GM18498 (cell line): Measurements from ENCODE around the gene PTPN1.
"Not testable (repeated sequence)": the region's sequence is repeated elsewhere in the genome, so short reads cannot be mapped to it uniquely, and the experiment has no call there.

Source experiments
- ATAC-seq: cut with Tn5 transposase; IDR thresholded peaks from one replicate; pipeline ENCODE4 v1.9.1; 2021; ENCODE audit warnings: mild to moderate bottlenecking, moderate library complexity; ENCODE audit not compliant: unreplicated experiment

PTPN1 gene

DNA sequence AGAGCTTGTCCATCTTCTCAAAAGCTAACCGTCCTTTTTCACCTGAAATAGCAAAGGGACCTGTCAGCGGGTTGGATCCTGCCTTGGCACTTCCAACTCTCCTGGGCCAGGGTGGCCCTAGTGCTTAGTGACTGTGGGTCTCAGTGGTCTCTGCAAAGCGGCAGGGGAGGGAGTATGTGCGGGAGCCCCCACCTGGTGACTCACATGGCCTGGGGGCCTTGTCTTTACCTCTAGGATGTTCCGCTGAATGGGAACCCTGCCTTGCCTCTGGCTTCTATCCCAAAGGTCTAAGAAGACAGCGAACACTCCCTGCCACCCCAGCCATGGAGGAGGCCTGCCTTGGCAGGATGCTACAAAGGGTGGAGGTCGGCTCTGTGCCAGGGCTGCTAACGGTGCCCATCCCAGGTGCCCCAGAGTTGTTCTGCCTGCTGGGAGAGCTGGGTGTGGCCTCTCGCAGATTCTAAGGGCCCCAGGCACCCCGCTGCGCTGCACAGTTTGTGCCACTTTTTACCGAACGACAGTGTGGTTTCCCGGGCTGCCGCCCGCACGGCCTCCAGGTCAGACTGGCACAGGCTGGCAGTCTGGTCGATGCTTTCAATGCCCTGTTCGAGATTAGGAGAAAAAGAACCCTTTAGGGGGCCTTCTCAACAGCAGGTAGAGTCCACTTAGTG is 77.2 kb downstream of the PTPN1 start:
- ATAC-seq, result no peak

DNA sequence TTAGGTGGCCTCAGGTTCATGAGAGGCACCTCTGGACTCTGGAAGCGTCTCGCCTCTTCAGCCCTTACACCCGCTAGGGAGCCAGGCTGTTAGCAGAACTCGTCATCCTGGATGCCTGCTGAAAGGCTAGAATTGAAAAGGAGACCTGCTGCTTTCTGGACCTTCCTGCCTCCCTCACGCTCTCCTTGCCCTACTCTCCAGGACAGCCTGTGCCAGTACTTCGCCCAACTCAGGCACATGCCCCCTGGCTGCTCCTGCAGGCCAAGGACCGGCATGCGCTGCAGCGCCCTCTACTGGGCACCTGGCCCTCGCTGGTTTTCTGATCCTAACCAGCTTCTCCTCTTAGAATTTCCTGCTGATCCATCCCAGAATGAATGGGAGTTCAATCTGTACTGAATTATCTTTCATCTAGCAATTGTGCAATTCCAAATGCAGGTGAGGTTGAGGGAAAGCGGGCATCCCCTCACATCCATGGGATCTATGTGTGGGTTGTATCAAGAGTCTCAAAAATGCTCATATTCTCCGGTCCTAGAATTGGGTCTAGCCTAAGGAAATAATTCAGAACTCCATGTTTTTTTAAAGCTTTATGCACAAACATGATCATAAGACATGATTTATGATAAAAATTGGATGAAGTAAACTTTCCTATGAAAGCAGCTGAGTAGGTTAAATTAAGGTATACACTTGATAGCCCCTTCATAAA is 78.0 kb downstream of the PTPN1 start:
- no peak for ATAC-seq

DNA sequence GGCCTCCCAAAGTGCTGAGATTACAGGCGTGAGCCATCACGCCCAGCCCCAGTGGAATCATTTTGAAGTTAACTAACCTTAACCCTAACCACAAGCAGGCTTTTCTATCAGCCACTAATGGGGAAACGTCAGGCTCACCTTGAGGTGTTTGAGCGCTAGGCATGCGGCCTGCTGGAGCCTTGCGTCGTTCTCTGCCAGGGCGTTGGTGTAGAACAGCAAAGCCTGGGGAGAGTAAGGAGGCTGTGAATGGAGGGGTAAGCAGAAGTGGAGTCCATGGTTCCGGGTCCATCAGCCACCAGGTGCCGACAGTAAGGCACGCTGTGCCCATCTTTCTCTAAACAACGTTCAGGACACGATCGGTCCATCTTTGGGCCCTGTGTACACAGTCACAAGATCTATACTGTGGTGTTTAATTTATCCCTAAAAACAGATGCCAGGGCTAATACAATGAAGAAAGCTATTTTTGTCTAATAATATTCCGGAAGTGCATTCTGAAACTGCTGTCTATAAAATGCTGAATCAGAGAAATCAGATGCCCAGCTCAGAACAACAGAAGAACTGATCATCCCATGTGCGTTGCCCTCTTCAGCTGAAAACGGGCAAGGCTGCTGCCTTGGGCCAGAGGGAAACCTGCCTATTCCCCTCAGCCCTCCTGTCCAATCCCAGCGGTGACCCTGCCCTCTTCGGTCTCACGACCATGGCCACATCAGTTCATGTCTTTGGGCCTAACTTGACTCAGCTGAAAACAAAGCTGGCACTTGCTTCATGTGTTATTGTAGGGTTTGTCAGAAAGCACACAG is 79.6 kb downstream of the PTPN1 start:
- ATAC-seq, result no peak

DNA sequence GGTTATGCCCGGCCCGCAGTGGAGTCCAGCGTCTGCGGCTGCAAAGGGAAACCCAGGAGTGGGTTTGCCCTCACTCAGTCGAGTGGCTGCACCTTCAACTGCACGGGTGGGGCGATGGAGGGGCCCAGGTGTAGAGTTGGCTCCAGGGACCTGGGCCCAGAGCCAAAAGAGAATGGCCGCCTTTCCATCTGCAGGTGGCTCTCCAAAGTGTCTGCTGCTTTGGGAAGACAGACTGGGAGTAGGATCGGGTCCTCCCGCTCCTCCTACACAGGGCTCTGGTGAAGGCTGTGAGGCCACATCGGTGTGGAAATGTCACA is 80.1 kb downstream of the PTPN1 start:
- no peak for ATAC-seq

DNA sequence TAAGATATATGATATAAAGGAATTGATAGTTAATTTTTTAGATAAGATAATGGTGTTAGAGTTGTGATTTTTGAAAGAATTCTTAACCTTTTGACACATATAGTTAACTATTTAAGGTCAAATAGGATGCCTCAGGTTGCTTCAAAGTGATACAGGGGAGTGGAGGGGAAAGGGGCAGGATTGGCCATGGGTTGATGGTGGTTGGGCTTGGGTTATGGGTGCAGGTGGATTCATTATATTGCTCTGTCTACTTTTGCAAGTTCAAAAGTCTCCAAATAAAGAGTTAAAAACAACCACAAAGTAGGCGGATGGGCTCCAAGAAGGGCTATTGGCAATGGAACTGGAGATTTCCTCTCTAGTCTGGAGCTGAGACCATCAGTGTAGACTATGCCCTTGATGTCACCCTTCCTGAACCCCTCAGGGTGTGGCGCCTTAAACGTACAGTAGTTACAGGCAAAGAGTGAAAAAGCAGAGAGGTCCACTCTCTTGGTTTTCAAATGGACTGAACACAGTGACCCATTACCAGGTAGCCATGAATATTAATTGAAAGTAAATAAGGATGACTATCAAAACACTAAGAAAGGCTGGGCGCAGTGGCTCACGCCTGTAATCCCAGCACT is 81.2 kb downstream of the PTPN1 start:
- ATAC-seq, result no peak

DNA sequence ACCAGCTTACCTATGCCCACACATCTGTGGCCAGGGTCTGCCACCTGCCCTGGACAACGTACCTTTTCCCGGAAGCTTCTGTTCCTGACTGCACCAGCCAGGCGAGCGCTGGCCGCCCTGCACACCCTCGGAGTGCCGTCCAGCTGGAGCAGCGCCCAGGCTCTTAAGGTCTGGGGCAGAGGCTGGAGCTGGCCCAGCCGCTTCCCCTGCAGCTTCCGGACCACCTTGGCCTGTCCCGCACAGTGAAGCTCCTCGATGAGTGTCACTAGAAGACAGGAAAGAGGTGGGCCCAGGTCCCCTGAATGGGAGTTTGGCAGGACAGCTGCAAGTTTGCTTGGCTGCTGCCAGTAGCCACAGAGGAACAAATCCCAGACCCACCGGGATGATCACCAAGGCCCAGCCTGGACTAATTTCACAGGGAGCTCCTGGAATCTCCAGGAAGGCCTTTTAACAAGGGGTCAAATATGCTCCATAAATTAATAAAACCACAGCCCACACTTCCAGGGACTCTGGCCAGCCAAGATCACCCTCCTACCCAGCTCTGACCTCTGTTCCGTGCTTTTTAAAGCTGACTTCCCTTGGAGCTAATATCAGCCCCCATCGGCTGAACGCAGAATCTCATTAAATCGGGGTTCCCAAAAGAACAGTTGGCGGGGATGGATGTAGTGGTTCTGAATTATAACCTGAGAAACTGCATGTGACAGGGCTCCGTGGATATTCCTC is 82.3 kb downstream of the PTPN1 start:
- ATAC-seq, result no peak

DNA sequence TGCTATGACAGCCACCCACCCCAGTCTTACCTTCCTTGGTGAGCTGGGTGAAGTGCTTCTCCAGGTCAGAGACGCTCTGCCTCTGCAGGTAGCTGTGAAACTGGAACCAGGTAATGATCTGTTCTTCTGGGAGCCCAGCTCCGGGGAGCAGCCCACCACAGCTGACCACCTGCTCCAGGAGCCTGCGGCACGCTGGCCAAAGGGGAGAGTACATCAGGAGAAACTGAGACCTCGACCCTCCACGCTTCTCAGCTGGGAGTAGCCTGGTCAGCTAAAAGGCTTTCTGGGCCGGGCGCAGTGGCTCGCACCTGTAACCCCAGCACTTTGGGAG is 82.8 kb downstream of the PTPN1 start:
- ATAC-seq, result no peak

DNA sequence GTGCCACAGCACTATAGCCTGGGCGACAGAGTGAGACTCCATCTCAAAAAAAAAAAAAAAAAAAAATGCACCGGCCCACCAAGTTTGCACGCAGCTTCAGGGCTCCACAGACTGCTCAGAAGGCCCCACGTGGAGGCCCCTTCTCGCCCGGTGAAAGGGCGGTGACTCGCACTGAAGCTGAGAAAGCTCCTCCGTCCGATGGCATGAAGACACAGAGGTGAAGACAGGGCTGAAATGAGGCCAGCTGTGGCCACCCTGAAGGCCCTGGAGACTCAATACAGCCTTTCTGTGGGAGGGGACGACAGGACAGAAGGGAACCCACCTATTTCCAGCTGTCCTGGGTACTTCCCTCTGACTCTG is 84.0 kb downstream of the PTPN1 start:
- no peak for ATAC-seq

DNA sequence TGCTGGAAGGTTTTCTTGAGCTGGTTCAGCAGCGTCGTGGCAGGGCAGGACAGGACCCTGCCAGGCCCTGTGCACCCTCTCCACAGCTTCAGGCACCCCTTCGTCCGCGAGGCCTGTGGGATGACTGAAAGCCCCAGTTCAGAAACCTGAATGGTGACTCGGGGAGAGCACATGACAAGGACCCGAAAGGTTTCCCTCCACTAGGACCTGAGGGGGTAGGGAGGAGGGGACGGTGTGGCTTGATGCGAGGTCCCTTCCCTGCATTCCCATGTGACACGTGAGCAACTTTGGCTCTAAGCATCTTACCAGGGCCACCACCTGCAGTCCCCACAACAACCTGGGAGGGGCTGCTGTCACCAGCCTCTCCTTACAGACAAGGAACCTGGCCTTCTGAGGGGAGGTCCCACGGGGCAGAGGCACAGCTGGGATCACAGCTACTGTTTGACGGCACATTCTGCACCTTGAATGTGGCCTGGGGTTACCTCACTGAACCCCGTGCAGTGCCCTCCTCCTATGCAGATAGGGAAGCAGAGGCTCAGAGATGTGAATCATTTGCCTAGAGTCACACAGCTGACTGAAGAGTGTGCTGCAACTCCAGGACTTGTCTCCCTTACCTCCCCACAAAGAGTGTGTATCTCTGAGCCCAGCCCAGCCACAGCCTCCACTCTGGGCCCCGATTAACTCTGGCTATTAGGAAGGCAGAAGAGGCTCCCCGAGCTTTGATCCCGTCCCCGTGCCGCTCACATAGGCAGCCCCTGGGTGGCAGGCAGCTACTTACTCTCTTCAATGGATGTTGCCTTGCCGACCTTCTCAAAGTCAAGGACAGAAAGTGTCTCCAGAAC is 84.6 kb downstream of the PTPN1 start:
- no peak for ATAC-seq

DNA sequence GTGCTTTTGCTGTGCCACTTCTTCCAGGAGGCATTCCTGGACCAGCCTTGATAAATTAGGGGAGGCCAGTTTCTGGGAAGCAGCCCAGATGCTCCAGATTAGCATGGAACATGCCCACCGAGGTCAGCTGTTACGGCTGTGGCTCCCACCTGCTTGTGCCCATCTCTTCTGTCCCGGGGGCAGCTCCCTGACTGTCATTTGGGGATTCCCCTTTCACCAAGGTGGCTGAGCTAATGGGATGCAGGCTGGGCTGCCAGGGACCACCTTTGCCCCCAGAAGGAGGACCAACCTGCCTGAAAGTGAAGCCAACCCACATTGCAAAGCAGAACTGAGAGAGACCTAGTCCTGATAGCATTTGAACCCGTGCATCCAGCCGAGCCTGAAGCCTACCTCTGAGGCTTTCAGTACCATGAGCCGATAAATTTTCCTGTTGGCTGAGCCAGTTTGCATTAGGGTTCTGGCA is 85.3 kb downstream of the PTPN1 start:
- ATAC-seq, result no peak

DNA sequence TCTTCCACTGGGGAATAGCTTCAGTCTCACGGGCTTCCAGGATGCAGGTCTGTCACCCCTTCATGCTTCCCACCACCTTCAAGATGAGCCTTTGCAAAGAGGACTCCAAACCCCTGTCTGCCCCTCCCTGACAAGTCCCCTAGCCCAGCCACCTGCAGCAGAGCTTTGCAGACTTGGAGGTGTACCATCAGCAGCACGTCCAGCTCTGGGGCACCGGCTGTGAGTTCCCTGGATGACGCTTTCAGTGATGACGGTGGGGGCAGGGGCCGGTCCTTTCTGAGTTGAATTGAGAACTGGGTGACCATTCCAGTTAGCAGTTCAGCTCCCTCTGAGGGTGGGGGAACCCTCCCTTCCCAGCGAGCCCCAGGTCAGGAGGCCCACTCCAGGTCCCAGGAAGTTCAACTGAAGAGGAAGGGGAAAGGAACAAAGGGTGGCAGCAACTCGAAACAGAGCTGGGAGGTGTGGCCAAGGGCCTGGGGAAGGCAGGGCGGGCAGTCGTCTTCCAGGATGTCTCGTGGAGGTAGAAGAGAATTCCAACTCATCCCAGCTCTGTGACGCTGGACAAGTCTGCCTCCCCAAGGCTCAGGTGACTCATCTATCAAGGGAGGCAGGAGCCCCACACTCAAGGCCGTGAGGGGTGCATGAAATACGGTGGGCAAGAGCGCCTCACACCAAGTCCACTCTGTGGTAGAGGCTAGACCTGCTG is 86.0 kb downstream of the PTPN1 start:
- no peak for ATAC-seq

DNA sequence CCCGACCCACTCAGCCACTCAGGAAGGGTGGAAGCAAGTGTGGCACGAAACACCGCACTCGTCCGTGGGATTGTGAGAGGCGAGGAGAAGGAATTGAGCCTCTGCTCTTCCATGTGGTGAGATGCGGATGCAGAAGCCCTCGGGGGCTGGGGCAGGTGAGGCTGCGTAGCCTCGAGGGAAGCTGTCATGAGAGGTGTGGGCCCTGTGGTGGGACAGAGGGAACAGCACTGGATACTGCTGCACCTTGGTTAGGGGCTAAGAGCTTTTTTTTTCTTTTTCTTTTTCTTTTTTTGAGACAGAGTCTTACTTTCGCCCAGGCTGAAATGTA is 86.5 kb downstream of the PTPN1 start:
- no peak for ATAC-seq

DNA sequence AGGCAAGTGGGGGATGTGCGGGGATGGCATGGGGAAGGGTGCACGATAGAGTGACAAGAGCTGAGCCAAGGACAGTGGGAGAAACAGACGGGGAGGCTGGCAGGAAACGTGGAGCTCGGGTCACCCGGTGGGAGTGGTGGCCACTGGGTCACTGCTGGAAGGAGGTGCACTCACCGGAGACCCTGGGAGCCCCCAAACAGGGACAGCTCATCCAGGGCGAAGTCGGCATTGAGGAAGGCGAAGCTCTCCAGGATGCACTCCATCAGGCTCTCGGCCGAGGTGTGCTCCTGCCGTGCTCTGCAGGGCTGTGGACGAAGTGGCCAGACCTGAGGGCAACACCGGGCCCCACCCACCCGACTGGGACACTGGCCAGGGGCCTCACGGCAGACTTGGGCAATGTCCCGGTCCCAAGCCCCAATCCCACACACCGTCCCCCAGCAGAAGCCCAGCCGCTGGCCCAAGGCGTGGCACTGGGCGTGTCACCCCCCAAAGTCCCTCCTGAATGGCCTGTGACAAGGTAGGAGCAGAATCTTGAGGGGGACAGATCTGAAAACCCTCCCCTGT is 87.3 kb downstream of the PTPN1 start:
- no peak for ATAC-seq

DNA sequence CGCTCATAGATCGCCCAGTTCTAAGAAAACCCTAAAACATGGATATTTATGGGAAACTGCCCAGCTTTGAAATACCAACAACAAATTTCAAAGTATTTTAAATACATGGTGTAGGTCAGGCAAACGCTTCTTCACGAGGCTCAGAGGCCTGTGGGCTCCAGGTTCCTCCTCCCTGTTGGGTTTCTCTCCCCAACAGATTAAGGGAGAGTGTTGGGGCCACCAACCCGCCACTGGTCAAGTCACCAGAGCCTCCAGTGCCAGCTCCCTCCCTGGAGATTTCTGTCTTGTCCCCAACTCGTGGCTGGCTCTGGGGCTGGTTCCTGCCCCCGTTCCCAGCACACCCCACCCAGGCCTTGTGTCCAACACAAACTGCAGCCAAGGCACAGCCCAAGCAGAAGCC is 87.9 kb downstream of the PTPN1 start:
- no peak for ATAC-seq

DNA sequence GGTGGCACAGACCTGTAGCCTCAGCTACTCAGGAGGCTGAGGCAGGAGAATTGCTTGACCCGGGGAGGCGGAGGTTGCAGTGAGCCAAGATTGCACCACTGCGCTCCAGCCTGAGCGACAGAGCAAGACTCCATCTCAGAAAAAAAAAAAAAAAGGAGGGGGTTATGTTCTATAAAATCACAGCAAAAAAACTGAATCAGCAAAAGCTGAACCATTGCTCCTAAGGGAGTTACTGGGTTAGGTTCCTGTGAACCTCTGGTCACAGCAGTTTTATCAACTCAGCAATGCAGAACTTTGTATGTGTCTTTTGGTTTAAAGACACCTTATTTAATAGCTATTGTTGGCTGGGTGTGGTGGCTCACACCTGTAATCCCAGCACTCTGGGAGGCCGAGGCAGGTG is 88.6 kb downstream of the PTPN1 start:
- ATAC-seq, result not testable (repeated sequence)

DNA sequence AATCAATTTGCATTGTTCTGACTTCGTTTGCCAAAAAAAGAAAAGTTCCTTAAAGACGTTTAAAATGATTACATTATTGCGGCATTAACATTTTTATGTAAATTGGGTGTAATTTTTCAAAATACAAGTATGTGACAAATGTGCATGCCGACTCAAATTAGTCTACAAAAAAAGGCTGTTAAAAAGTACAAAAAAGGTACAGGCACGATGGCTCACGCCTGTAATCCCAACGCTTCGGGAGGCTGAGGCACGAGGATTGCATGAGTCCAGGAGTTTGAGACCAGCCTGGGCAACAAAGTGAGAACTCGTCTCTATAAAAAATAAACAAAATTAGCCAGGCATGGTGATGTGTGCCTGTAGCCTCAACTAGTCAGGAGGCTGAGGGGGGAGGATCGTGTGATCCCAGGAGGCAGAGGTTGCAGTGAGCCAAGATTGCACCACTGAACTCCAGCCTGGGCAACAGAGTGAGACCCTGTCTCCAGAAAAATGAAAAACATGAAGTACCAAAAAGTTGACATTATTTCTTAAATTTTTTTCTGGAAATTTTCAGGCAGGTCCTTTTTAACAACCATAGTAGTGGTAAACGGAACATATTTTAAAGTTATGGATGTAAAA is 90.2 kb downstream of the PTPN1 start:
- no peak for ATAC-seq

DNA sequence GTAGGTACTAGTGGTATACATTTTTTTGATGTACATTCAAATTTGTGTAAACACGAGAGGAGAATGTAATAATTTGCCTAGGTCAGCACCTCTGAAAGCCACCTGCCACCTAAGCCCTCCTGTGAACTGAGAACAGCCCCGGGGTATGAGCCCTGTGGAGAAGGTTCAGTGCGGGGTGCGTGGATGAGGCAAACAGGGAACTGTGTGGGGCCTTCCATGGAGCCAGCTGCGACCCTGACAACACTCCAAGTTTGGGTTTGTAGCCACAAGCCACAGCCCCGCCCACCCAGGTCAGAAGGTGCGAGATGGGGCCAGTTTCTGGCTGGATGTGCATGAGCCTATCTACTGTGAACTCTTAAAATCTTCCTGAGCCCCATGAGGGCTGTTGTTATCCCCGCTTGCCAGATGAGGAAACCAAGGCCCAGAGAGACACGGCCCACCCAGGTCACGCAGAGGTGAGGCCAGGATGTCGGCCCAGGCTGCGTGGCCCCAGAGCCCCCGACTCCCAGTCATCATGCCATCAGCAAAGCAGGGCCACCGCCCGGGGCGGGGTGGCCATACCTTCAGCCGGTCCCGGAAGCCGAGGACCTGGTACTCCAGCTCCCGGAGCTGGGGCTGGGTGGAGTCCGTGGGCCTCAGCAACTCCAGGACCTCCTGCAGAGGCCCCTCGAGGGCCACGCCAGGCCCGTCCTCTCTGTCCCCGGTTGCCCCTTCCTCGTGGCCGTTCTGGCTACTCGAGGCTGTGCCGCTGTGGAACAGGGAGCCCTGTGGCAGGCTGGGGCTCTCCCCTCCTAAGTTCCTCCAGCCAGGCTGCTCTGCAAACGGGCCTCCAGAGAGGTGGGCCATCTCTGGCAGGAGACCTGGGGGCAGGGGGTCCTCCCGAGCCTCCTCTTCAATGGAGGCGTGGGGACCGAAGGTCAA is 91.6 kb downstream of the PTPN1 start:
- ATAC-seq, result no peak
